Spleen (tissue), 7 donors: ENCODE results near the gene CDX1.

ENCODE experiments used
- CTCF ChIP-seq, 11 experiments: fragments of 200-600 bp in 7 of 11; fragments of 450-650 bp in 4 of 11; sonication (generic) in 4 of 11; IDR thresholded peaks in 8 of 11; conservative IDR thresholded peaks in 3 of 11; 1 replicate in 7 of 11; 2 replicates in 4 of 11; pipeline versions ENCODE4 v1.4.0 to v1.8.0; 2016 to 2021; ENCODE audit warnings: antibody characterized with exemption in 11 of 11, inconsistent platforms in 4 of 11, mild to moderate bottlenecking in 1 of 11
- POLR2A ChIP-seq, 3 donors: fragments of 450-650 bp; IDR thresholded peaks; one replicate each; pipeline ENCODE4 v1.5.1; 2017; ENCODE audit warnings: antibody characterized with exemption in 3 of 3, mild to moderate bottlenecking in 1 of 3
- POLR2AphosphoS5 ChIP-seq, 3 donors: sonication (generic); formaldehyde crosslinking; IDR thresholded peaks; one replicate each; pipeline ENCODE4 v1.5.1; 2017; ENCODE audit warnings: antibody characterized with exemption in 3 of 3
- donor health status: DM: no; HTN: no; CAD: no; lungs with moderate emphysema.
- donor health status: DM: no; HTN: no; CAD: no.
- donor health status: DM: no; HTN: no; CAD: no.

DNA sequence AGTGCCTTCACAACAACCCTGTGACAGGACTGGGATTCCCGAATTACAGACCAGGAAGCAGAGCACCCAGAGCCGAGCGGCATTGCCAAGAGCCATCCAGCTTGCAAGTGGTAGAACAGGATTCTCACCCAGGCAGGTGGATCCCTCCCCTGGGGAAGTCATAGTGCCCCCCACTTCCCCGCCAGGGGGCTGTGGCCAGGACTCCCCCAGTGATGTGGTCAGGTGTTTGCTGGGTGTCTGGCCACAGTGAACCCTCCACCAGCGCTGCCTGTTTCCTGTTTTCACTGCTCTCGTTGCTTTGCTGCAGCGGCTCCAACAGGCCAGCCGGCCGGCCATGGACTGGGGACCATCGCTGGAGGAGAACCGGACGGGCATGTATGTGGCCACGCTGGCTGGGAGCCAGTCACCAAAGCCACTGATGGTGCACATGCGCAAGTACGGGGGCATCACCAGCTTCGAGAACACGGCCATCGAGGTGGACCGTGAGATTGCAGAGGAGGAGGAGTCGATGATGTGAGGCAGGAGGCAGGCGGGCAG lies 42.6 kb downstream of the CDX1 start:
- no peak for TF ChIP-seq CTCF (IDR thresholded peaks at IDR 0.05 in 8 of 11, conservative IDR thresholded peaks at IDR 0.05 in 3 of 11)
- no peak for TF ChIP-seq POLR2A (IDR thresholded peaks at IDR 0.05)
- no peak for TF ChIP-seq POLR2AphosphoS5 (IDR thresholded peaks at IDR 0.05)
